SU-DHL-6 (cell line): Measurements from ENCODE around the gene SOCS3.

Experiments used
- H2AFZ ChIP-seq: fragments of 200-600 bp; sonication (generic); 2 replicates; pipeline ENCODE4 v1.6.1; 2014; ENCODE audit warnings: low read depth, mild to moderate bottlenecking, moderate library complexity, mixed read lengths, antibody characterized with exemption, low read length; ENCODE audit not compliant: severe bottlenecking
- H3F3A ChIP-seq: fragments of 200-600 bp; shearing (Covaris generic); 2 replicates; pipeline ENCODE4 v1.6.0; 2016; ENCODE audit warnings: antibody characterized with exemption, mild to moderate bottlenecking; ENCODE audit not compliant: insufficient read depth
- H3K27ac ChIP-seq: fragments of 200-600 bp; sonication (generic); 2 replicates; pipeline ENCODE4 v1.5.1; 2016; ENCODE audit warnings: low read depth, mild to moderate bottlenecking, low read length, moderate library complexity, mixed read lengths
- H3K27me3 ChIP-seq: fragments of 200-600 bp; sonication (generic), shearing (Covaris generic); 2 replicates; pipeline ENCODE4 v1.6.0; 2014; ENCODE audit warnings: mild to moderate bottlenecking, low read length
- H3K36me3 ChIP-seq: fragments of 200-600 bp; sonication (generic); 2 replicates; pipeline ENCODE4 v1.6.1; 2014; ENCODE audit warnings: mild to moderate bottlenecking, low read length, mixed read lengths
- H3K4me2 ChIP-seq: fragments of 300-600, 200-600 bp; shearing (Covaris generic), sonication (generic); 2 replicates; pipeline ENCODE4 v1.6.0; 2014; ENCODE audit warnings: low read length, low read depth, mild to moderate bottlenecking; ENCODE audit not compliant: poor library complexity, severe bottlenecking
- H3K4me3 ChIP-seq: fragments of 200-600 bp; sonication (generic); 2 replicates; pipeline ENCODE4 v1.5.1; 2014; ENCODE audit warnings: antibody characterized with exemption, low read length, mild to moderate bottlenecking, mixed read lengths; ENCODE audit not compliant: insufficient read depth, poor library complexity, severe bottlenecking
- H3K79me2 ChIP-seq: fragments of 200-600 bp; sonication (generic); 2 replicates; pipeline ENCODE4 v1.6.1; 2014; ENCODE audit warnings: mild to moderate bottlenecking, low read length, moderate library complexity; ENCODE audit not compliant: insufficient read depth
- H3K9ac ChIP-seq: fragments of 200-600 bp; sonication (generic); 2 replicates; pipeline ENCODE4 v1.7.0; 2014; ENCODE audit warnings: mild to moderate bottlenecking, low read length
- H3K9me2 ChIP-seq: fragments of 200-600 bp; sonication (generic); replicated peaks from 2 replicates; pipeline ENCODE4 v1.6.1; 2014; ENCODE audit warnings: low read length; ENCODE audit not compliant: insufficient read depth
- H3K9me3 ChIP-seq: fragments of 200-600 bp; sonication (generic); 2 replicates; pipeline ENCODE4 v1.6.1; 2014; ENCODE audit warnings: low read length, mixed read lengths; ENCODE audit not compliant: insufficient read depth
- H4K20me1 ChIP-seq: fragments of 200-600 bp; sonication (generic); 2 replicates; pipeline ENCODE4 v1.6.1; 2014; ENCODE audit warnings: low read depth, mild to moderate bottlenecking, antibody characterized with exemption, low read length, moderate library complexity, mixed read lengths
- EZH2phosphoT487 ChIP-seq: fragments of 200-600 bp; sonication (generic), shearing (Covaris generic); conservative IDR thresholded peaks from 2 replicates; pipeline ENCODE4 v1.6.1; 2018; ENCODE audit warnings: mild to moderate bottlenecking, antibody characterized with exemption, low read length, moderate library complexity, mixed read lengths
- TF ChIP-seq, protein P1 (sequence below): fragments of 200-600 bp; sonication (generic); IDR thresholded peaks from one replicate; pipeline ENCODE4 v1.5.1; 2017; ENCODE audit warnings: antibody characterized with exemption, mild to moderate bottlenecking, low read length, moderate library complexity; ENCODE audit not compliant: insufficient read depth, poor library complexity, severe bottlenecking

The SOCS3 gene

GRCh38 chr17:78379131-78379491 lies 19.2 kb upstream of the SOCS3 start:
- no peaks in the 10 kb centered on the region for H3K9me3 ChIP-seq
- peak overlapping the region; percentile 83 for H2AFZ ChIP-seq
- H3K79me2 ChIP-seq = peaks cover 53% of the 10 kb centered on the region
- H3K27ac ChIP-seq = no peak overlapping the region
- H3K27me3 ChIP-seq = no peaks in the 10 kb centered on the region
- TF ChIP-seq, protein P1, sequence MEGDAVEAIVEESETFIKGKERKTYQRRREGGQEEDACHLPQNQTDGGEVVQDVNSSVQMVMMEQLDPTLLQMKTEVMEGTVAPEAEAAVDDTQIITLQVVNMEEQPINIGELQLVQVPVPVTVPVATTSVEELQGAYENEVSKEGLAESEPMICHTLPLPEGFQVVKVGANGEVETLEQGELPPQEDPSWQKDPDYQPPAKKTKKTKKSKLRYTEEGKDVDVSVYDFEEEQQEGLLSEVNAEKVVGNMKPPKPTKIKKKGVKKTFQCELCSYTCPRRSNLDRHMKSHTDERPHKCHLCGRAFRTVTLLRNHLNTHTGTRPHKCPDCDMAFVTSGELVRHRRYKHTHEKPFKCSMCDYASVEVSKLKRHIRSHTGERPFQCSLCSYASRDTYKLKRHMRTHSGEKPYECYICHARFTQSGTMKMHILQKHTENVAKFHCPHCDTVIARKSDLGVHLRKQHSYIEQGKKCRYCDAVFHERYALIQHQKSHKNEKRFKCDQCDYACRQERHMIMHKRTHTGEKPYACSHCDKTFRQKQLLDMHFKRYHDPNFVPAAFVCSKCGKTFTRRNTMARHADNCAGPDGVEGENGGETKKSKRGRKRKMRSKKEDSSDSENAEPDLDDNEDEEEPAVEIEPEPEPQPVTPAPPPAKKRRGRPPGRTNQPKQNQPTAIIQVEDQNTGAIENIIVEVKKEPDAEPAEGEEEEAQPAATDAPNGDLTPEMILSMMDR = no peak
- TF ChIP-seq EZH2phosphoT487 = no peak
- H3K9ac ChIP-seq = peak overlapping the region; percentile 90
- no peaks in the 10 kb centered on the region for H3F3A ChIP-seq
- H3K36me3 ChIP-seq = no peaks in the 10 kb centered on the region
- H3K4me2 ChIP-seq = peak overlapping the region; percentile 92
- no peaks in the 10 kb centered on the region for H3K9me2 ChIP-seq
- peak overlapping the region; percentile 96 for H3K4me3 ChIP-seq
- no peaks in the 10 kb centered on the region; the same call in 1 of the 2 replicates for H4K20me1 ChIP-seq

DNA sequence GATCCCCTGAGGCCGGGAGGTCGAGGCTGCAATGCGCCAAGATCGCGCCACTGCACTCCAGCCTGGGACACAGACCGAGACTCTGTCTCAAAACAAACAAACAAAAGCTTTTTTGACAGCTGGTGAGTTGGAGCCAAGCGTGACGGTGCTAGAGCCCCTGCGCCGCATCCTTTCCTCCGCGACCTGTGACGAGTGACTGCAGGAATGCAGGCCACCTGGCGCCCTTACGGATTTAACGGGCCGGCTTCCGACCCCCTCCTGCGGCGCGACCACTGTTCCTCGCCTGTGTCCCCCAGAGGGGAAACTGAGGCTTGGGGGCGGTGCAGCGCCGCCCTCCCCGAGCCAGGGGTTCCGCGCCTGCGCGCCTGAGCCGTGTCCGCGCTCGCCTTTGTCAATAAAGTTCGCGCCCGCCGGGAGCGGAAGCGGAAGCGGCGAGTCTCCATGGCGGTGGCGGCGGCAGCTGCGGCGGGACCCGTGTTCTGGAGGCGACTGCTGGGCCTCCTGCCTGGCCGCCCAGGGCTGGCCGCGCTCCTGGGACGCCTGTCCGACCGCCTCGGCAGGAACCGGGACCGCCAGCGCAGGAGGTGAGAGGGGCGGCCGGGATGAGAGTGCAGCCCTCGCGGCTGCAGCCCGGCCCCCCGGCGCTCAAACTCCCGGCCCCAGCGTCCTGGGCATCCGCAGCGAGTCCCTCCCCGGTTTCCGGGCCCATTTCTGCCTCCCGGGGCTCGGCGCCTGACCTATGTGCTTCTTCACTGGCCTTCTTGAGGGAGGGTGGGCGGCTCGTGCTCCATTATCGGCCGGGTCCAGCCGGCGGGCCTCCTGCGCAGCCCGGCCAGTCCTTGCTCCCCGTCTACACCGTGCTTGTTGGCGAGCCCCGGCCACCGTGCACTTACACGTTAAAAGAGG lies 18.6 kb upstream of the SOCS3 start, which contains the start of gene PGS1:
Gene PGS1 (plus strand): TSS at position 425 of the 906 bp plus-strand sequence. CDS start 17 bp downstream, at position 442.
- Histone ChIP-seq H3K9ac (peak within 1 kb of the TSS; percentile 90), H3K4me3 (peak within 1 kb of the TSS; percentile 96), H2AFZ (peak within 1 kb of the TSS; percentile 83), H3K79me2 (peaks cover 47% of the 10 kb centered on the region), H3K27ac (no peak within 1 kb of the TSS), H4K20me1 (no peaks in the 10 kb centered on the region; the same call in 1 of the 2 replicates), H3K9me2 (no peaks in the 10 kb centered on the region), H3K27me3 (no peaks in the 10 kb centered on the region), H3K36me3 (no peaks in the 10 kb centered on the region), H3K4me2 (peak within 1 kb of the TSS; percentile 92), H3F3A (no peaks in the 10 kb centered on the region), H3K9me3 (no peaks in the 10 kb centered on the region)
- no peak for TF ChIP-seq EZH2phosphoT487
- TF ChIP-seq, protein P1 = no peak

DNA sequence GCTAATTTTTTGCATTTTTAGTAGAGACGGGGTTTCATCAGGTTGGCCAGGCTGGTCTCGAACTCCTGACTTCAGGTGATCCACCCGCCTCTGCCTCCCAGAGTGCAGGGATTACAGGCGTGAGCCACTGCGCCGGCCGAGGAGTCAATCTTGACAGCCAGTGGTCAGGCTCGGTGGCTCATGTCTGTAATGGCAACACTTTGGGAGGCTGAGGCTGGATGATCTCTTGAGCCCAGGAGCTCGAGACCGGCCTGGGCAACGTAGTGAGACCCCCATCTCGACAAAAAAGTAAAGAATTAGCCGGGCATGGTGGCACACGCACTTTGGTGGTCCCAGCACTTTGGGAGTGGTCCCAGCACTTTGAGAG lies 18.0 kb upstream of the SOCS3 start:
- H3K9ac ChIP-seq = peak overlapping the region; percentile 90
- TF ChIP-seq EZH2phosphoT487 = no peak
- H3K27me3 ChIP-seq = no peaks in the 10 kb centered on the region
- H3K36me3 ChIP-seq = no peaks in the 10 kb centered on the region
- H3K27ac ChIP-seq = no peak overlapping the region
- no peaks in the 10 kb centered on the region for H3F3A ChIP-seq
- no peaks in the 10 kb centered on the region; the same call in 1 of the 2 replicates for H4K20me1 ChIP-seq
- H3K9me2 ChIP-seq = no peaks in the 10 kb centered on the region
- H2AFZ ChIP-seq = peak overlapping the region; percentile 83
- H3K4me3 ChIP-seq = peak overlapping the region; percentile 96
- peaks cover 40% of the 10 kb centered on the region for H3K79me2 ChIP-seq
- no peaks in the 10 kb centered on the region for H3K9me3 ChIP-seq
- H3K4me2 ChIP-seq = peak overlapping the region; percentile 92

GRCh38 chr17:78376161-78376560 lies 16.3 kb upstream of the SOCS3 start:
- Histone ChIP-seq H3K79me2 (peaks cover 26% of the 10 kb centered on the region), H3K27ac (no peak overlapping the region), H3K9me2 (no peaks in the 10 kb centered on the region), H3K4me2 (no peak overlapping the region), H3F3A (no peaks in the 10 kb centered on the region), H3K36me3 (no peaks in the 10 kb centered on the region), H3K9ac (no peak overlapping the region), H3K9me3 (no peaks in the 10 kb centered on the region), H2AFZ (no peak overlapping the region), H3K4me3 (no peak overlapping the region), H4K20me1 (no peaks in the 10 kb centered on the region; the same call in 1 of the 2 replicates), H3K27me3 (no peaks in the 10 kb centered on the region)
- no peak for TF ChIP-seq EZH2phosphoT487
- TF ChIP-seq, protein P1 = no peak
